Vagina (tissue), 2 donors: ENCODE results near the gene ABCA13.

Experiments used
- CTCF ChIP-seq, 3 experiments: fragments of 450-650 bp in 2 of 3; fragments of 200-600 bp in 1 of 3; sonication (generic) in 1 of 3; IDR thresholded peaks; one replicate each; pipeline ENCODE4 v1.5.1; 2017 to 2019; ENCODE audit warnings: antibody characterized with exemption in 3 of 3, mild to moderate bottlenecking in 2 of 3, moderate library complexity in 2 of 3
- POLR2A ChIP-seq, 2 donors: fragments of 450-650 bp; IDR thresholded peaks; one replicate each; pipeline ENCODE4 v1.6.1; 2017; ENCODE audit warnings: antibody characterized with exemption in 2 of 2, mild to moderate bottlenecking in 2 of 2, moderate library complexity in 2 of 2
- POLR2AphosphoS5 ChIP-seq, 2 donors: sonication (generic); formaldehyde crosslinking; IDR thresholded peaks; one replicate each; pipeline ENCODE4 v1.9.0; 2017; ENCODE audit warnings: antibody characterized with exemption in 2 of 2, mild to moderate bottlenecking in 2 of 2, low read depth in 1 of 2; ENCODE audit not compliant: insufficient read depth in 1 of 2

GRCh38 chr7:48154792-48155413, 16.4 kb upstream of the ABCA13 start:
- TF ChIP-seq CTCF (IDR thresholded peaks at IDR 0.05) = no peak
- no peak for TF ChIP-seq POLR2A (IDR thresholded peaks at IDR 0.05)
- TF ChIP-seq POLR2AphosphoS5 (IDR thresholded peaks at IDR 0.05; ENCODE audit: insufficient read depth in 1 of 2, low read depth in 1 of 2) = no peak
